Peyer's patch (tissue), 4 donors: Measurements from ENCODE around the gene OR8H2. TPM values are rescaled to one million over a fixed set of nuclear protein-coding genes. Genes with fewer than 3 reads are reported as not detected.
"Not testable (repeated sequence)": the region's sequence is repeated elsewhere in the genome, so short reads cannot be mapped to it uniquely, and the experiment has no call there.

Experiments used
- DNase-seq, 3 donors: peaks; one replicate each; pipeline ENCODE4 v3.0.0-alpha.2; 2017 to 2019
- H3K27ac ChIP-seq, 4 donors: fragments of 200-600 bp; sonication (generic); one replicate each; pipeline ENCODE4 v1.5.1; 2016 to 2019
- H3K27me3 ChIP-seq, 2 donors: fragments of 200-600 bp; sonication (generic); one replicate each; pipeline ENCODE4 v1.5.1; 2019
- H3K36me3 ChIP-seq, 3 donors: fragments of 200-600 bp; sonication (generic); one replicate each; pipeline ENCODE4 v1.5.1; 2016 to 2019
- H3K4me1 ChIP-seq, 4 donors: fragments of 200-600 bp; sonication (generic); one replicate each; pipeline ENCODE4 v1.5.1; 2016 to 2019
- H3K4me3 ChIP-seq, 4 donors: fragments of 200-600 bp; sonication (generic); 1 replicate in 3 of 4; 2 replicates in 1 of 4; pipeline ENCODE4 v1.5.1; 2016 to 2019; ENCODE audit warnings: mild to moderate bottlenecking in 1 of 4
- H3K9me3 ChIP-seq, 4 donors: fragments of 200-600 bp; sonication (generic); one replicate each; pipeline ENCODE4 v1.5.1; 2016 to 2019; ENCODE audit warnings: mild to moderate bottlenecking in 1 of 4
- POLR2A ChIP-seq, 2 donors: fragments of 450-650 bp; IDR thresholded peaks; one replicate each; pipeline ENCODE4 v1.5.1; 2017; ENCODE audit warnings: antibody characterized with exemption in 2 of 2, mild to moderate bottlenecking in 2 of 2, moderate library complexity in 2 of 2
- total RNA-seq, 4 donors: library from RNA; depleted of rRNA; stranded (reverse); fragments of >200 nt; gene quantifications; one replicate each; pipeline ENCODE4 v1.1.0, GENCODE V29; 2016
- TF ChIP-seq, protein P1 (sequence below), 6 experiments: fragments of 450-650 bp in 4 of 6; fragments of 200-600 bp in 2 of 6; sonication (generic) in 1 of 6; IDR thresholded peaks; one replicate each; pipeline ENCODE4 v1.5.1; 2017 to 2019; ENCODE audit warnings: antibody characterized with exemption in 6 of 6, mild to moderate bottlenecking in 3 of 6, moderate library complexity in 1 of 6

The OR8H2 gene, protein sequence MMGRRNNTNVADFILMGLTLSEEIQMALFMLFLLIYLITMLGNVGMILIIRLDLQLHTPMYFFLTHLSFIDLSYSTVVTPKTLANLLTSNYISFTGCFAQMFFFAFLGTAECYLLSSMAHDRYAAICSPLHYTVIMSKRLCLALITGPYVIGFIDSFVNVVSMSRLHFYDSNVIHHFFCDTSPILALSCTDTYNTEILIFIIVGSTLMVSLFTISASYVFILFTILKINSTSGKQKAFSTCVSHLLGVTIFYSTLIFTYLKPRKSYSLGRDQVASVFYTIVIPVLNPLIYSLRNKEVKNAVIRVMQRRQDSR
- not detected for total RNA-seq

- H3K27ac ChIP-seq, result no peak within 1 kb of the TSS
- H3K27me3 ChIP-seq, result no peaks in the 10 kb centered on the region
- no peak within 1 kb of the TSS for H3K4me3 ChIP-seq
- no peaks in the 10 kb centered on the region for H3K36me3 ChIP-seq
- DNase-seq, result no peak
- no peaks in the 10 kb centered on the region for H3K9me3 ChIP-seq
- H3K4me1 ChIP-seq, result no peaks in the 10 kb centered on the region
- TF ChIP-seq, protein P1, sequence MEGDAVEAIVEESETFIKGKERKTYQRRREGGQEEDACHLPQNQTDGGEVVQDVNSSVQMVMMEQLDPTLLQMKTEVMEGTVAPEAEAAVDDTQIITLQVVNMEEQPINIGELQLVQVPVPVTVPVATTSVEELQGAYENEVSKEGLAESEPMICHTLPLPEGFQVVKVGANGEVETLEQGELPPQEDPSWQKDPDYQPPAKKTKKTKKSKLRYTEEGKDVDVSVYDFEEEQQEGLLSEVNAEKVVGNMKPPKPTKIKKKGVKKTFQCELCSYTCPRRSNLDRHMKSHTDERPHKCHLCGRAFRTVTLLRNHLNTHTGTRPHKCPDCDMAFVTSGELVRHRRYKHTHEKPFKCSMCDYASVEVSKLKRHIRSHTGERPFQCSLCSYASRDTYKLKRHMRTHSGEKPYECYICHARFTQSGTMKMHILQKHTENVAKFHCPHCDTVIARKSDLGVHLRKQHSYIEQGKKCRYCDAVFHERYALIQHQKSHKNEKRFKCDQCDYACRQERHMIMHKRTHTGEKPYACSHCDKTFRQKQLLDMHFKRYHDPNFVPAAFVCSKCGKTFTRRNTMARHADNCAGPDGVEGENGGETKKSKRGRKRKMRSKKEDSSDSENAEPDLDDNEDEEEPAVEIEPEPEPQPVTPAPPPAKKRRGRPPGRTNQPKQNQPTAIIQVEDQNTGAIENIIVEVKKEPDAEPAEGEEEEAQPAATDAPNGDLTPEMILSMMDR (IDR thresholded peaks at IDR 0.05), result no peak
- no peak for TF ChIP-seq POLR2A (IDR thresholded peaks at IDR 0.05)
These were observed at the start of gene OR8H2 for GRCh38 chr11:56103210-56103737. Gene OR8H2 (plus strand): TSS chr11:56103687. CDS start chr11:56105043, 1,356 bp downstream.

DNA sequence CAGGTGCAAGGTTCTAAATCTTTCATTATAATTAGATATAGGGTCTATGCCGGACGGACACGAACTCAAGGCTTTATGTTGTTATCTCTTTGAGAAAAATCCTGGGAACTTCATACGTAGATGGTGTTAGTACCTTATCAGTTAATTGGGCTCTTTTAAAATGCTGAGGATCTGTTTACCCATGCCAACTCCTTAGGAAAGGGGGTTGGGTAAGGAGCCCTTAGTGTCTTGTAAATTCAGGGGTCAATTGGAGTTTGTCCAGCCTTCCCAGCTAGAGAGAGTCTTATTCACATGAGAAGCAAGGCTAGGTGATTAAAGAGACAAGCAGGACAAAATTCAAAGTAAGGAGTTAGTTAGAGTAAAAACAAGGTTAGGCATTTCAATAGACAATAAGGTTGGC is 47.1 kb upstream of the OR8H2 start:
- H3K36me3 ChIP-seq, H3K9me3 ChIP-seq, DNase-seq, H3K27ac ChIP-seq, H3K27me3 ChIP-seq, H3K4me3 ChIP-seq, H3K4me1 ChIP-seq: not testable (repeated sequence)

DNA sequence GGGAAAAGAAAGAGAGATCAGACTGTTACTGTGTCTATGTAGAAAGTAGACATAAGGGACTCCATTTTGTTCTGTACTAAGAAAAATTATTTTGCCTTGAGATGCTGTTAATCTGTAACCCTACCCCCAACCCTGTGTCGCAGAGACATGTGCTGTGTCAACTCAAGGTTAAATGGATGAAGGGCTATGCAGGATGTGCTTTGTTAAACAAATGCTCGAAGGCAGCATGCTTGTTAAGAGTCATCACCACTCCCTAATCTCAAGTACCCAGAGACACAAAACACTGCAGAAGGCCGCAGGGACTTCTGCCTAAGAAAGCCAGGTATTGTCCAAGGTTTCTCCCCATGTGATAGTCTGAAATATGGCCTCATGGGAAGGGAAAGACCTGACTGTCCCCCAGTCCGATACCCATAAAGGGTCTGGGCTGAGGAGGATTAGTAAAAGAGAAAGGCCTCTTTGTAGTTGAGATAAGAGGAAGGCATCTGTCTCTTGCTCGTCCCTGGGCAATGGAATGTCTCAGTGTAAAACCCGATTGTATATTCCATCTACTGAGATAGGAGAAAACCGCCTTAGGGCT is 45.7 kb upstream of the OR8H2 start:
- H3K4me3 ChIP-seq, H3K27ac ChIP-seq, H3K4me1 ChIP-seq, H3K27me3 ChIP-seq, H3K36me3 ChIP-seq, H3K9me3 ChIP-seq, DNase-seq: not testable (repeated sequence)

DNA sequence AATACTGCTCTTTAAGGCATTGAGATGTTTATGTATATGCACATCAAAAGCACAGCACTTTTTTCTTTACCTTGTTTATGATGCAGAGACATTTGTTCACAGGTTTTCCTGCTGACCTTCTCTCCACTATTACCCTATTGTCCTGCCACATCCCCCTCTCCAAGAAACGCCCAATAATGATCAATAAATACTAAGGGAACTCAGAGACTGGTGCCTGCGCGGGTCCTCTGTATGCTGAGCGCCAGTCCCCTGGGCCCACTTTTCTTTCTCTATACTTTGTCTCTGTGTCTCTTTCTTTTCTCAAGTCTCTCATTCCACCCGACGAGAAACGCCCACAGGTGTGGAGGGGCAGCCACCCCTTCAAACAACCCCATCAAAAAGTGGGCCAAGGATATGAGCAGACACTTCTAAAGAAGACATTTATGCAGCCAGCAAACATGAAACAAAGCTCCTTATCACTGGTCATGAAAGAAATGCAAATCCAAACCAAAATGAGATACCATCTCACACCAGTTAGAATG is 45.2 kb upstream of the OR8H2 start:
- not testable (repeated sequence) for H3K9me3 ChIP-seq, H3K4me3 ChIP-seq, DNase-seq, H3K36me3 ChIP-seq, H3K27ac ChIP-seq, H3K4me1 ChIP-seq, H3K27me3 ChIP-seq

DNA sequence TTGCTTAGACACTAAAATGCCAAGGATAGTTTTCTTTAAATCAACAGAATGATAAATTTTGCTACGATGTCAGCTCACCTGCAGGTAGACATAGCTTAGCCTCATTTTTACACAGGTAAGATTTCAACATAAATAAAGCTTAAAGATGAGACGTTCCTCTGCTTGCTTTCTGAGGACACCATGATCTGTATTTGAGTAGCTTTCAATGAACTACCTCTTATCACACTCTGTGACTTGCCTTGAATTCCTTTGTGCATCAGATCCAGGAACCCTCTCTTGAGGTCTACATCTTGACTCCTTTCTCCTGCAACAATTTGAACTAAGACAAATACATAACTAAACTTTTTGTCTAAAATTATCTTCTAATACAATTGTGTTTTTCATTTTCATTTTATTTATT is 36.5 kb upstream of the OR8H2 start:
- Histone ChIP-seq H3K27ac (no peak overlapping the region), H3K36me3 (no peaks in the 10 kb centered on the region), H3K27me3 (no peaks in the 10 kb centered on the region), H3K4me3 (no peak overlapping the region), H3K9me3 (no peaks in the 10 kb centered on the region), H3K4me1 (no peaks in the 10 kb centered on the region)
- TF ChIP-seq POLR2A (IDR thresholded peaks at IDR 0.05), result no peak
- TF ChIP-seq, protein P1 (IDR thresholded peaks at IDR 0.05), result no peak
- no peak for DNase-seq

DNA sequence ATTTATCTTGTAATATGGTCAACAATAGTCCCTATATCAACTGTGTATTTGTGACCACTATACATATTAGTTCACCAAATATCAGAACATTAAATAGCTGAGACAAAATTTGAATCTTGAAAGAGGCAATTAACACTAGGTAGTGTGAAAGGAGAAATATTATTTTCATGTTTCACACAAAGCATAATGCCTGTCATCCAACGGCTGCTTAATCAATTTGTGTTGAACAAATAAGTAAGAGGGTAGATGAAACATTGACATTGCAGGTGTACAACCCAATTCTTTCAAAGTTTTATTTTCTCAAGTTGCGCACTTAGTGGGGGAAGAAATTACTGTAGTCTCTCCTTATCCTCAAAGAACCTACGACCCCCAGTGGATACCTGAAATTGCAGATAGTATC is 13.8 kb upstream of the OR8H2 start:
- no peaks in the 10 kb centered on the region for H3K27me3 ChIP-seq
- H3K4me3 ChIP-seq, result no peak overlapping the region
- H3K4me1 ChIP-seq, result no peaks in the 10 kb centered on the region
- no peaks in the 10 kb centered on the region for H3K9me3 ChIP-seq
- no peak overlapping the region for H3K27ac ChIP-seq
- no peak for TF ChIP-seq POLR2A (IDR thresholded peaks at IDR 0.05)
- TF ChIP-seq, protein P1 (IDR thresholded peaks at IDR 0.05), result no peak
- no peak for DNase-seq
- no peaks in the 10 kb centered on the region for H3K36me3 ChIP-seq

DNA sequence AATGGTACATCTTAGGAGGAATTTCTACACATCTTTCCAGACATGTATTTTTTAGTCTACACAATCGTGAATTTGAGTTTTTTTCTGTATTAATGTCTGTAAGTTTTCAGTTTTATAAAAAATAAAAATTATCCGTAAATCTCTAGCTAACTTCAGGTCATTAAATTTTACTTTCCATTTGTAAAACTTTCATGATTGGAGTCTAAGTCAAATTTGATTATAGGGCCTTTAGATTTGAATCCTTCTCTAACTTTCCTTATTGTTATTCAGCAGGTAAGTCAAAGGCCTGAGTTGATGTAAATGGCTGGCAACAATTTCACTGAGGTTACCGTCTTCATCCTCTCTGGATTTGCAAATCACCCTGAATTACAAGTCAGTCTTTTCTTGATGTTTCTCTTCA is 10.5 kb upstream of the OR8H2 start, which contains the start of gene OR8I2:
Gene OR8I2 (plus strand): TSS at position 301 of the 400 bp plus-strand sequence. CDS start 0 bp downstream, at position 301.
- no peak for DNase-seq
- no peak for TF ChIP-seq POLR2A (IDR thresholded peaks at IDR 0.05)
- TF ChIP-seq, protein P1 (IDR thresholded peaks at IDR 0.05), result no peak
- H3K27me3 ChIP-seq, result no peaks in the 10 kb centered on the region
- no peak within 1 kb of the TSS for H3K27ac ChIP-seq
- H3K4me3 ChIP-seq, result no peak within 1 kb of the TSS
- H3K9me3 ChIP-seq, result no peaks in the 10 kb centered on the region
- no peaks in the 10 kb centered on the region for H3K36me3 ChIP-seq
- no peaks in the 10 kb centered on the region for H3K4me1 ChIP-seq
